HepG2 (cell line): ENCODE results near the gene TSR1. TPM values are rescaled to one million over a fixed set of nuclear protein-coding genes. Genes with fewer than 3 reads are reported as not detected.

ENCODE experiments used
- ATM ChIP-seq: fragments of 450-650 bp; IDR thresholded peaks from 2 replicates; pipeline ENCODE4 v1.7.1; 2017; ENCODE audit warnings: mild to moderate bottlenecking, borderline replicate concordance
- CCDC6 ChIP-seq: sonication (generic); formaldehyde crosslinking; IDR thresholded peaks from 2 replicates; pipeline ENCODE4 v1.8.1; 2022; ENCODE audit warnings: mild to moderate bottlenecking, missing genetic modification reagents, moderate library complexity
- GTF2F1 ChIP-seq: fragments of 150-350 bp; IDR thresholded peaks from 2 replicates; pipeline ENCODE4 v1.6.1; 2014; ENCODE audit warnings: low read length
- GZF1 ChIP-seq: sonication (generic); formaldehyde crosslinking; IDR thresholded peaks from 2 replicates; pipeline ENCODE4 v1.5.1; 2020; ENCODE audit warnings: mild to moderate bottlenecking, missing genetic modification reagents
- KDM2A ChIP-seq: sonication (generic); formaldehyde crosslinking; IDR thresholded peaks from 2 replicates; pipeline ENCODE4 v1.4.0; 2020; ENCODE audit warnings: low read depth, missing genetic modification reagents, borderline replicate concordance
- NFKBIZ ChIP-seq: IDR thresholded peaks from 2 replicates; pipeline ENCODE4 v1.6.1; 2018; ENCODE audit warnings: missing genetic modification reagents, missing compliant biosample characterization
- NFYB ChIP-seq: sonication (generic); formaldehyde crosslinking; IDR thresholded peaks from 2 replicates; pipeline ENCODE4 v1.4.0; 2020; ENCODE audit warnings: missing genetic modification reagents
- NKX3-1 ChIP-seq: sonication (generic); formaldehyde crosslinking; IDR thresholded peaks from 2 replicates; pipeline ENCODE4 v1.5.0; 2020; ENCODE audit warnings: missing genetic modification reagents
- POLR2AphosphoS5 ChIP-seq: IDR thresholded peaks from 2 replicates; pipeline ENCODE4 v1.6.1; 2012; ENCODE audit warnings: low read depth, low read length
- SP4 ChIP-seq: sonication (generic); formaldehyde crosslinking; IDR thresholded peaks from 2 replicates; pipeline ENCODE4 v1.8.1; 2023; ENCODE audit warnings: mild to moderate bottlenecking, missing genetic modification reagents
- ZNF263 ChIP-seq: sonication (generic); formaldehyde crosslinking; IDR thresholded peaks from 2 replicates; pipeline ENCODE4 v1.4.0; 2020; ENCODE audit warnings: missing genetic modification reagents
- ZNF350 ChIP-seq: sonication (generic); formaldehyde crosslinking; IDR thresholded peaks from 2 replicates; pipeline ENCODE4 v1.4.0; 2020; ENCODE audit warnings: mild to moderate bottlenecking, low read depth, missing genetic modification reagents, borderline replicate concordance
- ZNF503 ChIP-seq: sonication (generic); formaldehyde crosslinking; IDR thresholded peaks from 2 replicates; pipeline ENCODE4 v1.4.0; 2020; ENCODE audit warnings: missing genetic modification reagents
- ZNF530 ChIP-seq: sonication (generic); formaldehyde crosslinking; IDR thresholded peaks from 2 replicates; pipeline ENCODE4 v1.5.0; 2020; ENCODE audit warnings: low read depth, mild to moderate bottlenecking, missing genetic modification reagents
- ZNF770 ChIP-seq: sonication (generic); formaldehyde crosslinking; IDR thresholded peaks from 2 replicates; pipeline ENCODE4 v1.5.0; 2020; ENCODE audit warnings: mild to moderate bottlenecking, missing genetic modification reagents
- ZNF776 ChIP-seq: sonication (generic); formaldehyde crosslinking; IDR thresholded peaks from 2 replicates; pipeline ENCODE4 v1.4.0; 2020; ENCODE audit warnings: mild to moderate bottlenecking, missing genetic modification reagents
- ZNF788 ChIP-seq: sonication (generic); formaldehyde crosslinking; IDR thresholded peaks from 2 replicates; pipeline ENCODE4 v1.5.0; 2020; ENCODE audit warnings: mild to moderate bottlenecking, missing genetic modification reagents, borderline replicate concordance
- ZSCAN29 ChIP-seq: sonication (generic); formaldehyde crosslinking; conservative IDR thresholded peaks from 2 replicates; pipeline ENCODE4 v1.4.0; 2020; ENCODE audit warnings: mild to moderate bottlenecking, missing genetic modification reagents
- polyA plus RNA-seq, 8 experiments: library from polyadenylated mRNA; depleted of rRNA in 3 of 8; stranded (reverse) in 7 of 8; unstranded in 1 of 8; fragments of >200 nt; fragmentation: Illumina TruSeq in 4 of 8; extraction: Trizol in 4 of 8; gene quantifications; 2 replicates each; pipeline versions ENCODE4 v1.2.1 to v1.2.3, GENCODE V29; 2011 to 2016; ENCODE audit warnings: low read depth in 4 of 8, missing spikeins in 1 of 8, mixed read lengths in 1 of 8; ENCODE audit not compliant: insufficient read depth in 1 of 8
- total RNA-seq, 5 experiments: library from RNA; depleted of rRNA; stranded (reverse); fragments of >200 nt; fragmentation: Illumina TruSeq; extraction: Trizol; gene quantifications; 2 replicates each; pipeline ENCODE4 v1.2.3, GENCODE V29; 2016; ENCODE audit warnings: low read depth in 1 of 5
- TF ChIP-seq, protein P1 (sequence below): sonication (generic); formaldehyde crosslinking; IDR thresholded peaks from 2 replicates; pipeline ENCODE4 v1.4.0; 2020; ENCODE audit warnings: missing genetic modification reagents
- TF ChIP-seq, protein P2 (sequence below): IDR thresholded peaks from 2 replicates; pipeline ENCODE4 v1.6.1; 2016; ENCODE audit warnings: mild to moderate bottlenecking
- TF ChIP-seq, protein P3 (sequence below): sonication (generic); formaldehyde crosslinking; IDR thresholded peaks from 2 replicates; pipeline ENCODE4 v1.4.0; 2020; ENCODE audit warnings: mild to moderate bottlenecking, missing genetic modification reagents

The TSR1 gene
- total and polyA plus RNA-seq, 2 of the 13 experiments (the other 11 are each of a cell fraction or from before 2014, with no cell fraction given), result 7.1 to 65.8 TPM

DNA sequence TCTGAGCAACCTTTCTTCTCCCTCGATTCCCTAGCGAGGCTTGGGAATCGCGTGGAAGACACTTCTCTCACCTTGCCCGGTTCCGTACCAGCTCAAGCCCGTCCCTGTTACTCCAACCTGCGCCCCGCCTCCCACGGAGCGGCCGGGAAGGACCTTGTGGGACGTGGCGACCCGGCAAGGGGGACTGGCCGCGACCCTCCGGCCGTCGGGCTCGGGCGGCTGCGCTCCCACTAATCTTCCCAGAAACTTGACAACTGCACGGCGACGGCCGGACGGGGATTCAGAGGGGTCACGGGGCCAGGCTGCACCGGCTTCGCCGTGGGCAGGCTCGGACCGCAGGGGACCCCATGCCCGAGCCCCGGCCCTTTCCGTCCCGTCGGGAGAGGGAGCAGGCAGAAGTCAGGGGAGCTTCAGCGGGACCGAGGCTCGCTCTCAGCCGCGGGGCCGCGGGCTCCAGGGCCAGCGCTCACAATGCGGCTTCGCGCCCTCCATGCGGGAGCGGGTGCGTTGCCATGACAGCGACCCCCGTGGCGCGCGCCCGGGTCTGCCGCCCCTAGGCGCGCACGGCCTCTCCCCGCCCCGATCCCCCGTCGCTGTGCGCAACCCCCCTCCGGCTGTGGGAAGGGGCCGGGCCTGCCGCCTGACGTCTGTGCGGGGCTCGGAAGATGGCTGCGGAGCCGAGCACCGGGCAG, 741 bp upstream of the TSR1 start, which contains the start of gene SGSM2 (continued):
- TF ChIP-seq ZNF350 (CRISPR knock-in tag) (no peak), ZNF776 (CRISPR knock-in tag) (peak; percentile 28), ZSCAN29 (CRISPR knock-in tag) (peak; percentile 3; the same call in 1 of the 2 replicates), ZNF788 (CRISPR knock-in tag) (no peak), CCDC6 (CRISPR knock-in tag) (0 out of 2 replicates have a peak, but pooled peaks have one; percentile 19), ATM (no peak), ZNF530 (CRISPR knock-in tag) (no peak), NFYB (CRISPR knock-in tag) (0 out of 2 replicates have a peak, but pooled peaks have one; percentile 28), ZNF503 (CRISPR knock-in tag) (no peak), GZF1 (no peak), ZNF263 (CRISPR knock-in tag) (no peak; the same call in 1 of the 2 replicates), ZNF770 (CRISPR knock-in tag) (no peak), NKX3-1 (CRISPR knock-in tag) (no peak), KDM2A (CRISPR knock-in tag) (0 out of 2 replicates have a peak, but pooled peaks have one; percentile 4), GTF2F1 (no peak), POLR2AphosphoS5 (no peak), SP4 (CRISPR knock-in tag) (no peak), NFKBIZ (CRISPR knock-in tag) (no peak)
- TF ChIP-seq, protein P1, sequence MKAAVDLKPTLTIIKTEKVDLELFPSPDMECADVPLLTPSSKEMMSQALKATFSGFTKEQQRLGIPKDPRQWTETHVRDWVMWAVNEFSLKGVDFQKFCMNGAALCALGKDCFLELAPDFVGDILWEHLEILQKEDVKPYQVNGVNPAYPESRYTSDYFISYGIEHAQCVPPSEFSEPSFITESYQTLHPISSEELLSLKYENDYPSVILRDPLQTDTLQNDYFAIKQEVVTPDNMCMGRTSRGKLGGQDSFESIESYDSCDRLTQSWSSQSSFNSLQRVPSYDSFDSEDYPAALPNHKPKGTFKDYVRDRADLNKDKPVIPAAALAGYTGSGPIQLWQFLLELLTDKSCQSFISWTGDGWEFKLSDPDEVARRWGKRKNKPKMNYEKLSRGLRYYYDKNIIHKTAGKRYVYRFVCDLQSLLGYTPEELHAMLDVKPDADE (CRISPR knock-in tag), result 0 out of 2 replicates have a peak, but pooled peaks have one; percentile 22
- TF ChIP-seq, protein P2, sequence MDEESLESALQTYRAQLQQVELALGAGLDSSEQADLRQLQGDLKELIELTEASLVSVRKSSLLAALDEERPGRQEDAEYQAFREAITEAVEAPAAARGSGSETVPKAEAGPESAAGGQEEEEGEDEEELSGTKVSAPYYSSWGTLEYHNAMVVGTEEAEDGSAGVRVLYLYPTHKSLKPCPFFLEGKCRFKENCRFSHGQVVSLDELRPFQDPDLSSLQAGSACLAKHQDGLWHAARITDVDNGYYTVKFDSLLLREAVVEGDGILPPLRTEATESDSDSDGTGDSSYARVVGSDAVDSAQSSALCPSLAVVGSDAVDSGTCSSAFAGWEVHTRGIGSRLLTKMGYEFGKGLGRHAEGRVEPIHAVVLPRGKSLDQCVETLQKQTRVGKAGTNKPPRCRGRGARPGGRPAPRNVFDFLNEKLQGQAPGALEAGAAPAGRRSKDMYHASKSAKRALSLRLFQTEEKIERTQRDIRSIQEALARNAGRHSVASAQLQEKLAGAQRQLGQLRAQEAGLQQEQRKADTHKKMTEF (CRISPR knock-in tag), result 0 out of 2 replicates have a peak, but pooled peaks have one; percentile 12
- TF ChIP-seq, protein P3, sequence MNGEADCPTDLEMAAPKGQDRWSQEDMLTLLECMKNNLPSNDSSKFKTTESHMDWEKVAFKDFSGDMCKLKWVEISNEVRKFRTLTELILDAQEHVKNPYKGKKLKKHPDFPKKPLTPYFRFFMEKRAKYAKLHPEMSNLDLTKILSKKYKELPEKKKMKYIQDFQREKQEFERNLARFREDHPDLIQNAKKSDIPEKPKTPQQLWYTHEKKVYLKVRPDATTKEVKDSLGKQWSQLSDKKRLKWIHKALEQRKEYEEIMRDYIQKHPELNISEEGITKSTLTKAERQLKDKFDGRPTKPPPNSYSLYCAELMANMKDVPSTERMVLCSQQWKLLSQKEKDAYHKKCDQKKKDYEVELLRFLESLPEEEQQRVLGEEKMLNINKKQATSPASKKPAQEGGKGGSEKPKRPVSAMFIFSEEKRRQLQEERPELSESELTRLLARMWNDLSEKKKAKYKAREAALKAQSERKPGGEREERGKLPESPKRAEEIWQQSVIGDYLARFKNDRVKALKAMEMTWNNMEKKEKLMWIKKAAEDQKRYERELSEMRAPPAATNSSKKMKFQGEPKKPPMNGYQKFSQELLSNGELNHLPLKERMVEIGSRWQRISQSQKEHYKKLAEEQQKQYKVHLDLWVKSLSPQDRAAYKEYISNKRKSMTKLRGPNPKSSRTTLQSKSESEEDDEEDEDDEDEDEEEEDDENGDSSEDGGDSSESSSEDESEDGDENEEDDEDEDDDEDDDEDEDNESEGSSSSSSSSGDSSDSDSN (CRISPR knock-in tag), result peak; percentile 13; the same call in 1 of the 2 replicates
